Smooth muscle cell (in vitro differentiated cells): Measurements from ENCODE around the gene PEX16. TPM values are rescaled to one million over a fixed set of nuclear protein-coding genes. Genes with fewer than 3 reads are reported as not detected.
A peak's percentile ranks its signal among the peaks of the same experiment; 100 is the strongest.

Source experiments
- DNase-seq: peaks from one replicate; lab custom pipeline; 2025; ENCODE audit not compliant: unreplicated experiment; lab: John Stamatoyannopoulos, UW
- H2AFZ ChIP-seq: fragments of 200-600 bp; sonication (generic); 2 replicates; pipeline ENCODE4 v1.6.0; 2016; ENCODE audit warnings: antibody characterized with exemption, low read depth, mild to moderate bottlenecking
- H3F3A ChIP-seq: fragments of 200-600 bp; sonication (generic); 2 replicates; pipeline ENCODE4 v1.6.0; 2017; ENCODE audit warnings: antibody characterized with exemption, low read depth
- H3K27ac ChIP-seq: fragments of 200-600 bp; sonication (generic); 2 replicates; pipeline ENCODE4 v1.5.1; 2016; ENCODE audit warnings: low read depth, mild to moderate bottlenecking
- H3K27me3 ChIP-seq: fragments of 200-600 bp; sonication (generic); 2 replicates; pipeline ENCODE4 v1.6.1; 2016; ENCODE audit warnings: low read depth, mild to moderate bottlenecking
- H3K36me3 ChIP-seq: fragments of 200-600 bp; sonication (generic); 2 replicates; pipeline ENCODE4 v1.5.1; 2016; ENCODE audit warnings: low read depth
- H3K4me1 ChIP-seq: fragments of 200-600 bp; sonication (generic); 2 replicates; pipeline ENCODE4 v1.5.1; 2016; ENCODE audit warnings: low read depth
- H3K4me2 ChIP-seq: fragments of 200-600 bp; sonication (generic); 2 replicates; pipeline ENCODE4 v1.6.0; 2016; ENCODE audit warnings: mild to moderate bottlenecking
- H3K4me3 ChIP-seq: fragments of 200-600 bp; sonication (generic); 2 replicates; pipeline ENCODE4 v1.5.1; 2016; ENCODE audit warnings: mild to moderate bottlenecking
- H3K79me2 ChIP-seq: fragments of 200-600 bp; sonication (generic); 2 replicates; pipeline ENCODE4 v1.6.0; 2016; ENCODE audit warnings: low read depth, mild to moderate bottlenecking
- H3K9ac ChIP-seq: fragments of 200-600 bp; sonication (generic); 2 replicates; pipeline ENCODE4 v1.6.0; 2016; ENCODE audit warnings: low read depth
- H3K9me3 ChIP-seq: fragments of 200-600 bp; sonication (generic); replicated peaks from 2 replicates; pipeline ENCODE4 v1.5.1; 2016; ENCODE audit warnings: low read depth
- H4K20me1 ChIP-seq: fragments of 200-600 bp; sonication (generic); 2 replicates; pipeline ENCODE4 v1.6.0; 2016; ENCODE audit warnings: low read depth
- CTCF ChIP-seq: fragments of 200-600 bp; sonication (generic); IDR thresholded peaks from 2 replicates; pipeline ENCODE4 v1.5.1; 2017; ENCODE audit warnings: borderline replicate concordance, mild to moderate bottlenecking, antibody characterized with exemption; ENCODE audit not compliant: insufficient read depth, poor library complexity, severe bottlenecking
- WGBS: methylation state at CpG from one replicate; pipeline ENCODE4 v1.1.7; 2016; ENCODE audit warnings: low lambda C conversion rate; 5-methylcytosine and 5-hydroxymethylcytosine counted together
- polyA plus RNA-seq: library from polyadenylated mRNA; unstranded; fragments of >200 nt; fragmentation: Nextera tagmentation; extraction: Ambion mirVana; gene quantifications from 2 replicates; pipeline ENCODE4 v1.2.1, GENCODE V29; 2016
- total RNA-seq: library from RNA; depleted of rRNA; stranded (reverse); fragments of >200 nt; gene quantifications from 2 replicates; pipeline ENCODE4 v1.2.3, GENCODE V29; 2014

Gene PEX16
- total and polyA plus RNA-seq, 2 experiments from 2014 or later: 10.5 to 30.2 TPM

DNA sequence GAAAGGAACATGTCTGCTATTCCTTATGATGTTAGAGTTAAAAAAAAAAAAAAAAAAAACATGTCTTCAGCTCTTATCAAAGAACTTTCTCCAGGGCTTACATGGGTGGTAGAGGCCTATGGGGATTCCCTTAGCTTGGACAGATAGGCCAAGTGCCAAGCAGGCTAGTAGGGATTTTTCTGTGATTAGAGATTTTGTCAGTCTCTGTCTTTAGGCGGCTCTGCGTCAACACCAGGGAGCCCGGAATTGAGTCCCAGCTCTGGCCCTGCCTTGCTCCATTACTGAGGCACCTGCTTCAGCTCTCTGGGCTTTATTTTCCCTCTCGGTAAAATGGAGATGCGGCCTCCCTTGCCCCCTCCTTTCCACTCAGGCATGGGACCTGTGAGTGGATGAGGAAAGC lies 57.3 kb downstream of the PEX16 start:
- peaks cover 16% of the 10 kb centered on the region for H3F3A ChIP-seq
- TF ChIP-seq CTCF: no peak
- H3K79me2 ChIP-seq: no peaks in the 10 kb centered on the region
- H3K4me1 ChIP-seq: peaks cover 14% of the 10 kb centered on the region
- no peaks in the 10 kb centered on the region for H3K9me3 ChIP-seq
- no peak overlapping the region for H3K4me2 ChIP-seq
- H2AFZ ChIP-seq: no peak overlapping the region
- peaks cover 51% of the 10 kb centered on the region for H4K20me1 ChIP-seq
- DNase-seq: no peak
- H3K4me3 ChIP-seq: no peak overlapping the region
- no peak overlapping the region for H3K9ac ChIP-seq
- 81% methylated on average over 5 of the region's 5 CpGs for WGBS
- peak overlapping the region; percentile 91 for H3K27ac ChIP-seq
- no peaks in the 10 kb centered on the region for H3K27me3 ChIP-seq
- H3K36me3 ChIP-seq: peaks cover 20% of the 10 kb centered on the region

Other genes with a start within 250 kb of the PEX16 start
- gene SLC35C1, start 112.7 kb downstream of the PEX16 start, total RNA-seq: 5.6 and 8.9 TPM in 2 replicates
- 25.7 and 32.7 TPM in 2 replicates for gene SLC35C1, start 112.7 kb downstream of the PEX16 start, polyA plus RNA-seq
- gene CRY2, start 70.4 kb downstream of the PEX16 start, total RNA-seq: 26.1 and 27.7 TPM in 2 replicates
- 23.3 and 30.3 TPM in 2 replicates for gene CRY2, start 70.4 kb downstream of the PEX16 start, polyA plus RNA-seq
- 3.9 and 8.1 TPM in 2 replicates for gene MAPK8IP1, start 32.2 kb downstream of the PEX16 start, total RNA-seq
- 4.9 and 5.2 TPM in 2 replicates for gene MAPK8IP1, start 32.2 kb downstream of the PEX16 start, polyA plus RNA-seq
- 0.22 and 3.6 TPM in 2 replicates for gene FREY1, start 10.6 kb downstream of the PEX16 start, total RNA-seq
- gene FREY1, start 10.6 kb downstream of the PEX16 start, polyA plus RNA-seq: 0.57 TPM in 1 of 2 replicates, not detected in the other
- 0.40 TPM in 2 replicates for gene LARGE2, start 4.8 kb upstream of the PEX16 start, total RNA-seq
- 0.46 and 2.9 TPM in 2 replicates for gene LARGE2, start 4.8 kb upstream of the PEX16 start, polyA plus RNA-seq
- gene PHF21A, start 203.6 kb upstream of the PEX16 start, total RNA-seq: 28.2 and 28.7 TPM in 2 replicates
- 26.1 and 26.8 TPM in 2 replicates for gene PHF21A, start 203.6 kb upstream of the PEX16 start, polyA plus RNA-seq